ENCODE results near the gene BARX1. TPM values are rescaled to one million over a fixed set of nuclear protein-coding genes. Genes with fewer than 3 reads are reported as not detected.

The BARX1 gene
- polyA plus RNA-seq, 1 donor from 2014 or later: 0.33 TPM

DNA sequence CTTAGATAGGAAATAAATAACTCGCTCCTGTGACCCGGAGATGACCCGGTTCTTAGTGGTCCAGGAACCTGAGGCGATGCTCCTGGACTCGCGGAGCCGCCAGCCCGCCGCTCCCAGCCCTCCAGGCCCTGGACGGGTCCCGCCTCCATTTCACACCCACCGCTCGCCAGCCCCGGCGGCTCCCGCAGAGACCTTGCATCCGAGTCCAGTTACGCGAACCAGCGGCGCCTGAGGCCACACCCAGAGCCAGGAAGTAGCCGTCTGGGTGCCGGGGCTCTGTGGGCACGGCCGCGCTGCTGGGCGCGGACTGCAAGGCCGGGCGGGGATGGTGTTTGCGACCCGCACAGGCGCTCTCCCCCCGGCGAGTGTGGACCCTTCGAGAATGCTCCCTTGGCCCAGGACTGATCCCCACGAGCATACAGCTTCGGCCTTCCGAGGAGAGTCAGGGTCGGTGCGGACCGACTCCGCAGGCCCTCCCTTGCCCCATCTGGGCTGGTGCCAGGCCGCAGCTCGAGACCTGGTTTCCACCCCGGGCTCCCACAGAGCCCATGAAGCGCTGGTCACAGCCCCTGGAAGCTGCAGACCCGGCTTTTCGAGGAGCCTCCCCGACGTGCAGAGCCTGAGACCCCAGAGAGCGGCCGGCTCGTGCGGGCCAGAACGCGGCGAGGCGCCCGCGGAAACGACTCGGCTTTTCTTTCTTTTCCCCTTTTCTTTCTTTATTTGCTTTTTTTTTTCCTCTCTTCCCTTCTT, 5.2 kb upstream of the BARX1 start:
- peaks cover 0 to 2% (median 0%) of the 10 kb centered on the region in 3 donors for H3K9me3 Mint-ChIP-seq
- peaks cover 1% of the 10 kb centered on the region for H3K36me3 Mint-ChIP-seq

DNA sequence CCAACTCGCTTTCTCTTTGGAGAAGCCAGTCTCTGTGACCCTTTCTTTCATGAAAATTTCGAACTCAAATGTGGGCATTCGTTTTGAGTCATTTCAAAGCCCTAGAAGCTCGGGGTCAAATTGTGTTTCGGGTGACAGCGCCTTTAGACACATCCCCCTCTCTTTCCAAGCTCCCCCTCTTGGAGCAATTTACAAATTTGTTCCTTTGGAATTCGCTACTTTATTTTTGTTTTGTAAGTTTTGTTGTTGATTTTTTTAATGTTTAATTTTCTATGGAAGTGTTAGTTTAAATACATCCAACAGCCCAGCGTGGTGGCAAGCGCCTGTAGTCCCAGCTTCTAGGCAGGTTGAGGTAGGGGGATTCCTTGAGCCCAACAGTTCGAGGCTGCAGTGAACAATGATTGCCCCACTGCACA, 4.6 kb upstream of the BARX1 start:
- H3K27ac Mint-ChIP-seq: peak overlapping the region in 2 of 3 donors; percentile 76 to 80
- peaks cover 51% of the 10 kb centered on the region for H3K27me3 Mint-ChIP-seq
- peaks cover 14 to 29% (median 19%) of the 10 kb centered on the region in 3 donors for H3K4me1 Mint-ChIP-seq
- peaks cover 0 to 2% (median 0%) of the 10 kb centered on the region in 3 donors for H3K9me3 Mint-ChIP-seq
- H3K36me3 Mint-ChIP-seq: peaks cover 1% of the 10 kb centered on the region
- peak overlapping the region; percentile 75 to 86 (median 84) for H3K4me3 Mint-ChIP-seq

More for the DNA sequence above, 5.2 kb upstream of the BARX1 start:
- Mint-ChIP-seq H3K27ac (peak overlapping the region in 2 of 3 donors; percentile 76 to 80), H3K4me3 (peak overlapping the region in 3 of 4 donors; percentile 13 to 84 (median 60)), H3K4me1 (peaks cover 13 to 29% (median 18%) of the 10 kb centered on the region in 3 donors), H3K27me3 (peaks cover 53% of the 10 kb centered on the region)

DNA sequence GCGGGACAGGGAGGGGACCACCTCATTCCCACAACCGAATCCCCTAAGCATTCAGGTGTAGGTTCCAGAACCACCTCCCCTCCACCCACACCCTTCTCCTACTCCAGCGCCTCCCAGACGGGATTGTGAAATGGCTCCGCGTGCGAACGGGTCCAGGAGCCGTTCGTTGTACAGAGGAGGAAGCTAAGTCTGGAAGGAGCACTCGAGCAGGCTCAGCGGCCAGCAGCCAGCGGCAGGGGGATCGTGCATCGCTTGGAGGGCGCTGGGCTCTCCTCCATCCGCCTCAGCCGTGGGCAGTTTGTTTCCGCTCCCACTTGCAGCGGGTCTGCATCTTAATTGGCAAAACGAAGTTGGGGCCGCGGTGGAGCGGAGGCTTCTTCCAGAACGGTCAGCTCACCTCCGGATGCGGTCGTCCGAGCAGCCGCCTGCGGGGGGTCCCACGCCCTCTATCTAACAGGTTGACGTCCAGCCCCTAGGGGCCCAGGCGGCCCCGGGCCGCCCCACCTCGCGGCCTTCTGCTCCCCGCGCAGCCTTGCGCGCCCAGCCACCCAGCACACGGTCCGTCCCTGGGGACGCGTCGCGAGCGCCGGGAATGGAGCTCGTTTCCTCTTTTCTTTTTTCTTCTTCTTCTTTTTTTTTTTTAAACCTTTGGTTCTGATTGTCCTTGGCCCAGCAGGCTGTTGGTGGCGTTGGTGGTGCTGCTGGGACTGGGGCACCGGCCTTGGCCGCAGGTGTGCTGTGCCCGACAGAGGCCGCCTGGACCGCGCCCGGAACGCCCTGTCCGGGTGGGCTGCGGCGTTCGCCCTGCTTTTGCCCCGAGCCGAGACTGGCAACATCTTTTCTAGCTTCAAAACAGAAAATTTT, 3.9 kb upstream of the BARX1 start:
- peak overlapping the region; percentile 73 to 80 (median 80) for H3K27ac Mint-ChIP-seq
- H3K4me1 Mint-ChIP-seq: peaks cover 14 to 29% (median 19%) of the 10 kb centered on the region in 3 donors
- peaks cover 0 to 2% (median 0%) of the 10 kb centered on the region in 3 donors for H3K9me3 Mint-ChIP-seq
- peak overlapping the region; percentile 75 to 86 (median 84) for H3K4me3 Mint-ChIP-seq
- H3K27me3 Mint-ChIP-seq: peaks cover 47% of the 10 kb centered on the region
- peaks cover 1% of the 10 kb centered on the region for H3K36me3 Mint-ChIP-seq

DNA sequence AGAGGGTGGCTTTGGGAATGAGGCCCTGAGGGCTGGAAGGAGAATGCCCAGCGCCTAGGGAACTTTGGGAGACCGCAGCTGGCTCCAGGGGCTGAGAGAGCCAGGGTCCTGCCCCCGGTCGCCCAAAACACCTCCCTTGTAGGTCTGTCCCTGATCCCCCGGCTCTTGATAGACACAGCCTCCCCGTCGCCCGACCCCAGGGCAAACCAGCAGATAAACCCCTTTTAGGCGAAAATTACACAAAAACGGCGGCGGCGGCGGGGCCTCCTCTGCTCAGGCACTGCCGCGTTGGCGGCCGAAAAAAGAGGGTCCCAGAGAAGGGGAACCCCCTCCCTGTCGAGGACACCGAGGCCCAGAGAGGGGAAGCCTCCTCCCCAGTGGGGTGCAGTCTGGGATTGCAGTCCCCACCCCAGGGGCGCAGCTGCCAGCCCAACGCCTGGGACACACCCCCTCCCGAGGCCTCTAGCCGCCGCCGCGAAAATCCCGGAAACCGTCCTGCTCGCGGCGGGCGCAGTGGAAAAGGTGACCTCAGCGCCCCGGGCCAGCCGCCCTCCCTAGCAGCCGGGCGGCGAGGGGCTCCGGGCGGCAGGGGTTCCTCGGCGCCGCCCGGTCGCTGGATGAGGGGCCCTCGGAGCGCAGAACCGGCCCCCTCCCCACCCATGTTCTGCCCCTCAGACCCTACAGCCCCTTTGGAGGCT, 3.1 kb upstream of the BARX1 start:
- peaks cover 22 to 36% (median 24%) of the 10 kb centered on the region in 3 donors for H3K4me1 Mint-ChIP-seq
- H3K9me3 Mint-ChIP-seq: peaks cover 0 to 2% (median 0%) of the 10 kb centered on the region in 3 donors
- peak overlapping the region in 2 of 3 donors; percentile 53 to 73 for H3K27ac Mint-ChIP-seq
- peaks cover 55% of the 10 kb centered on the region for H3K27me3 Mint-ChIP-seq
- peak overlapping the region in 3 of 4 donors; percentile 74 to 85 (median 75) for H3K4me3 Mint-ChIP-seq
- peaks cover 1% of the 10 kb centered on the region for H3K36me3 Mint-ChIP-seq

DNA sequence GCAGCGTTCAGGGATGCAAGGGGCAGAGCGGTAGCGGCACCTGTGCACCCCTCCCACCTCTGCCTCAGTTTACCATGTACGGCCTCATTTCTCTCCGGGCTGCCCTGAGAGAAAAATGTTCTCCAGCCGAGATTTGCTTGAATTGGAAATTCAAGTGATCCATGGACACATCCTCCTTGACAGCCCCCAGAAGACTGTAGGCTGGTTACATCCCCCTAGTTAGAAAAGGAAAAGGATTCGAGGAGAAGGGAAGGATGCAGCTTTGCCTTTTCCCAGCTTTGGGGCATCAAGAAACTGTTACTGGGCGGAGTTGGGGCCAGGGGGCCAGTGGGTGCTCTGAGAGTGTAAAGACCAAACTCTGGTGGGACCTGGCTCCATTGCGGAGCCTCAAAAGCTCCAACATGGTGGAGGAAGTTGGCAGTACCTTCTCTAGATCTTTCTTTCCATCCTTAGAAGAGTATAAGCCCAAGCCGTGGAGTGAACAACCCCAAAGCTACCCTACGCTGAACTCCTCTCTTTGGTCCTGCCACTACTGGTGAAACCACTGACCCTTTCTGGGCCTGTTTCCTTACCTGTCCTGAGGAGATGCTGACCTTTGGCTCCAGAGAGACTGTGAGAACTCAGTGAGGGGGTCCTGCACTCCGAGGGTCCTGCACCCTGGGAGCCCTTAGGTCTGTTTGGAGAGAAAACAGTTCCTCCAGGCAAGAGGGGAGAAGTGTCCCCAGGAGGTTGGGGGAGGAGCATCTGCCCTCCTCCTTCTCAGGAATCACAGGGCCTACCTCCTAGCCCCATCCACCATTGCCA, 1.0 kb upstream of the BARX1 start:
- Mint-ChIP-seq H3K36me3 (peaks cover 1% of the 10 kb centered on the region), H3K4me1 (peaks cover 28 to 35% (median 28%) of the 10 kb centered on the region in 3 donors), H3K4me3 (peak overlapping the region; percentile 62 to 94 (median 76)), H3K9me3 (peaks cover 0 to 2% (median 0%) of the 10 kb centered on the region in 3 donors), H3K27me3 (peaks cover 57% of the 10 kb centered on the region), H3K27ac (peak overlapping the region in 2 of 3 donors; percentile 78 to 84)

DNA sequence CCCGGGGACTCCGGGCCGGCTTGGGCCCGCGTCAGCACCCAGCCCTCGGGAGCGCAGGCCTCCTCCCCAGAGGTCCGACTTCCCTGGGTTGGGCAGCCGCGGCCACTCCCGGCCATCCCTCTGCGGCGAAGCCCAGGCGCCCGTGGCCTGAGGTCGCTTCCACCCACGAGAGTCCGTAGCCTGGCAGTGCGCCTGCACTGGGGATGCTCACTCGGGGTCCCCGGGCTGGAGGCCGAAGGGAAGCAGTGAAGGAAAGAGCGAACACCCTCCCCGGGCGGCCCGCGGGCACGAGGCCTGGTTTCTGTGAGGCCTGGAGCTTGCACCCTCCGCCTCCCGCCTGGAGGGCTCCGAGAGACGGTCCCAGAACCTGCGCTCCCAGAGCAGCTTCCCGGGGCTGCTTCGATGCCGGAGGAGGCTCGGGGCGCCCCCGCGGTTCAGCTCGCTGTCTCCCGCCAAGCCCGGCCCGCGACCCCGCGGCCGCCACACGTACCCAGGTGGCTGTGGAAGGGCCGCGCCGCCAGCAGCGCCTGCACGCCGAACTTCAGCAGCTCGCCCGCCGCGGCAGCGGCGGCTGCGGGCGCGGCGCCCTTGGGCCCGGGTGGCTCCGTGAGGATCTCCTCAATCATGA, 607 bp downstream of the BARX1 start:
- no peak overlapping the region for H3K27ac Mint-ChIP-seq
- peak overlapping the region in 1 of 4 donors; percentile 43 for H3K4me3 Mint-ChIP-seq
- peaks cover 22 to 40% (median 36%) of the 10 kb centered on the region in 3 donors for H3K4me1 Mint-ChIP-seq
- peaks cover 0 to 2% (median 0%) of the 10 kb centered on the region in 3 donors for H3K9me3 Mint-ChIP-seq
- H3K27me3 Mint-ChIP-seq: peaks cover 62% of the 10 kb centered on the region
- H3K36me3 Mint-ChIP-seq: peaks cover 1% of the 10 kb centered on the region

DNA sequence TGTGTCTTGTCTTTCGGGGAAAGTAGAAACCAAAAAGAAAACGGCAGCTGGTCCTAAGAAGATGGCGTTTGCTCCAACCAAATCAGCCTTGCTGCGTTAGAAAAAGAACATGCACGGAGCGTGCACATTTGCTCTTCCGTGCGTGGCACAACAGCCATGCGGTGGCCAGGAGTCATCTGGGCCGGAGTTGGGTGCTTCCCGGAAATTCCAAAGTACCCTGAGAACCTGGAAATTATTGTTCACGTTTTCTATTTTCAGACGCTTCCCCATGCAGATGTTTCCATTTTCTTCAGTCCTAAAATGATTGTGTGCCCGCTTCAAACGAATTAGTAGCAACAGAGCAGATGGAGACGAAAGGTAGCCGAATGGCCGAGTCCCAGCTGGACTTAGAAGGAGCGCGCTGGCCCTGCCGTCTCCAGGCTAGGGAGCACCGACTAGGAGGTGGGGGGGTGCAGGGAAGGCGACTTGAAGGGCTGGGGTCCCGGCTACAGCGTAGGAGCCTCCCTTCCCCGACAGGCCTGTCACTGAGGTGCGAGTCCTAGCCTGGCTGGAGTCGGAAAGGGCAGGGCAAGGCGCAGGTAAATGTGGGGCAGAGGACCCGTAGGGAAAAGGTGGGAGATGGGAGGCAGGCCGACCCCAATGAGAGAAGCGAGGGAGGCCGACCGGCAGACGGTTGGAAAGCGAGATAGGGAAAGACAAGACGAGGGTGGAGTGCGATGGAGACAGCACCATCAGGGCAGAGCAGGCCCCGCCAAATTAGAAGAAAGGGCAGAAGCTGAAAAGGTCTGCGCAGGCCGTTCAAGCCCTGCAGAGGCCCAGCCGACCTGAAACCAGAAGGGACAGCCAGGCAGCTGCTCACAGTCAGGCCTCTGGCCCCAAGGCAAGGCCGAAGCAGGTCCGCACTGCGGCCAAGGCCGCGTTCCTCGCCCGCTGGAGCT, 1.4 kb downstream of the BARX1 start:
- Mint-ChIP-seq H3K9me3 (peaks cover 0 to 2% (median 0%) of the 10 kb centered on the region in 3 donors), H3K27me3 (peaks cover 63% of the 10 kb centered on the region), H3K27ac (peak overlapping the region; percentile 48 to 87 (median 74)), H3K4me3 (peak overlapping the region; percentile 65 to 83 (median 74)), H3K36me3 (peaks cover 1% of the 10 kb centered on the region), H3K4me1 (peaks cover 17 to 32% (median 31%) of the 10 kb centered on the region in 3 donors)

DNA sequence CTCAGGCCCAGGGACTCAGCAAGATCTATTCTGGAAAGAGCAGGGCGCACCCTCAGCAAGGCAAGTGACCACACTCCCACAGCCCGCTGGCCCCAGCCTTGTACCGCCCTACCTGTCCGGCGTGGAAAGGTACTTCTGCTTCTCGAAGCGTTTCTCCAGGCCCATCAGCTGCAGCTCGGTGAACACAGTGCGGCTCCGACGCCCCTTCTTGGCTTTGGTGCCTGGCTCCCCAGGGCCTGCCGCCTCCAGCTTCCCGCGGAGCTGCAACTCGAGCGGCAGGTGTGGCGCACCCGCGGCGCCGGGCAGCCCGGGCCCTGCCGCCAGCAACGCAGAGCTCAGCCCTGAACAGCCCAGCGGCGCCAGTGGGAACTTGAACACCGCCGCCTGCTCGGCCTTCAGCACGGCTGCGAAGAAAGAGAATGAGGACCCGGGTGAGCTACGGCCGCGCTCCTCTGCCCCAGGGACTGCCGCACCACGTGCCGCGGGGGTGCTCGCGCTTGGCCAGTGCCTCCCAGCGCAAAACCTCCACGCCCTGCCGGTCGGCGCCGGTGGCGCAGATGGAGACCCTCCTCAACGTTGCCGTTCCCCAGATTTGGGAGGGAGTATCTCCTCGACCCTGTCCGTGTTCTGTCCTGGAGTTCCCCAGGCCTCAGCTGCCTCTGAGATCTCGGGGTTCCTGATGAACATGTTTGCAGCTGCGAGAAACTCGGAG, 2.2 kb downstream of the BARX1 start:
- peaks cover 18 to 32% (median 26%) of the 10 kb centered on the region in 3 donors for H3K4me1 Mint-ChIP-seq
- peaks cover 1% of the 10 kb centered on the region for H3K36me3 Mint-ChIP-seq
- peak overlapping the region; percentile 65 to 83 (median 76) for H3K4me3 Mint-ChIP-seq

DNA sequence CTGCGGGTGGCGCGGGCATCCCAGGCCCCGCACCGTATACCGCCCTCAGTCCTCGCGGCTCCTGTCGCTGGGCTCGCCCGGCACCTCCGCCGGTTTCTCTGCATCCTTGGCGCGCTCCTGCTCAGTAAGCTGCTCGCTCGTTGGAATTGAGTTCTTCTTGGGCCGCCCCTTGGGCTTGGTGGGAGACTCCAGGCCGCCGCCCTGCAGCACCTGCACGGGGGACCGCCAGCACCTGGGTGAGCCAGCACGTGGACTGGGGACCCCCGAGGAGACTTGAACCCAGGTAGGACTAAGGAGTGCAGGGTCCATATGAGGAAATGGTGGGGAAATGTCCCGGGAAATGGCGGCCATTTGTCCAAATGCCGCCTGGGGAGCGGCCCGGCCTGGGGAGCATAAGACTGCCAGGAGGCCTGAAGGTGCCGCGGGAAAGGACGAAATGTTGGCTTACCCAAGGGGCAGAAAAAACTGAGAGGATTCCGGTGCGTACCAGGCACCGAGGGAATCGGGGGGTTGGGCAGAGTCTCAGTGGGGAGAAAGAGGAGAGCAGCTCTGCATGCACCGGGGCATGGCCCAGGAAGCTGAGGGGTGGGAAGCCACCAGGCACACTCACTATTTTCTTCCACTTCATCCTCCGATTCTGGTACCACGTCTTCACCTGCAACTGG, 2.9 kb downstream of the BARX1 start:
- H3K27ac Mint-ChIP-seq: peak overlapping the region in 2 of 3 donors; percentile 53 to 87
- H3K4me1 Mint-ChIP-seq: peaks cover 18 to 35% (median 26%) of the 10 kb centered on the region in 3 donors
- peaks cover 0 to 2% (median 0%) of the 10 kb centered on the region in 3 donors for H3K9me3 Mint-ChIP-seq
- peaks cover 1% of the 10 kb centered on the region for H3K36me3 Mint-ChIP-seq
- H3K4me3 Mint-ChIP-seq: peak overlapping the region; percentile 48 to 80 (median 64)
- peaks cover 68% of the 10 kb centered on the region for H3K27me3 Mint-ChIP-seq

More for the DNA sequence above, 2.2 kb downstream of the BARX1 start:
- peak overlapping the region; percentile 48 to 87 (median 67) for H3K27ac Mint-ChIP-seq
- H3K27me3 Mint-ChIP-seq: peaks cover 68% of the 10 kb centered on the region
- peaks cover 0 to 2% (median 0%) of the 10 kb centered on the region in 3 donors for H3K9me3 Mint-ChIP-seq

DNA sequence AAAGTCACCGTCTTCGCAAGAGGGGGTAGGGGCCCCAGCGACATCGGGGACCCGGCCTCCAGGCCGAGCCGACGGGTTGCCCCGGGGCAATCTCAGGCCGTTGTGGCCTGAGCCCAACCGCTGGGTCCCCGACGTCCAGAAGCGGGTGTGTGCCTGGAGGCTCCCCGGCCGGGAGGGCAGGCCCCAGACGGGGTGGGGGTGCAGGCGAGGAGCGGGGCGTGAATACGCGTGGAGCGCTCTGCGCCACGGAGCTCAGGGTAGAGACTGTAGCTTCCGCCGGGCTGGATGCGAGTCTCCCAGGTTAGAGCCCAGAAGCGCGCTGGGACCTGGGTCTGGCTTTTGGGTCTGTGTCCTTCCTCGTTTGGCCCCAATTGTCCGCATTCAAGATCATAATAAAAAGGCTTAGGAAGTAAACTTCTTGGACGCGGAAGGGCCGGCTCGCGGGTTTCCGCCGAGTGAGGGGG, 3.5 kb downstream of the BARX1 start:
- H3K4me1 Mint-ChIP-seq: peaks cover 18 to 36% (median 26%) of the 10 kb centered on the region in 3 donors
- peak overlapping the region in 1 of 3 donors; percentile 62 for H3K27ac Mint-ChIP-seq
- peaks cover 73% of the 10 kb centered on the region for H3K27me3 Mint-ChIP-seq

More for the DNA sequence above, 3.5 kb downstream of the BARX1 start:
- Mint-ChIP-seq H3K36me3 (peaks cover 1% of the 10 kb centered on the region), H3K4me3 (peak overlapping the region; percentile 43 to 93 (median 51)), H3K9me3 (peaks cover 0 to 2% (median 0%) of the 10 kb centered on the region in 3 donors)
